Esophagus squamous epithelium (tissue), 4 donors: ENCODE measurements around the gene POLR2M.

Source experiments
- CTCF ChIP-seq, 6 experiments: fragments of 450-650 bp in 4 of 6; fragments of 200-600 bp in 2 of 6; sonication (generic) in 2 of 6; IDR thresholded peaks; one replicate each; pipeline ENCODE4 v1.5.1; 2016 to 2019; ENCODE audit warnings: antibody characterized with exemption in 6 of 6, mild to moderate bottlenecking in 4 of 6, moderate library complexity in 4 of 6
- POLR2A ChIP-seq, 4 donors: fragments of 450-650 bp; IDR thresholded peaks; one replicate each; pipeline ENCODE4 v1.6.1; 2017; ENCODE audit warnings: antibody characterized with exemption in 4 of 4, mild to moderate bottlenecking in 4 of 4, moderate library complexity in 3 of 4

GRCh38 chr15:57668016-57668415, 38.5 kb upstream of the POLR2M start:
- TF ChIP-seq CTCF (IDR thresholded peaks at IDR 0.05) (no peak), POLR2A (IDR thresholded peaks at IDR 0.05) (no peak)
